HG03135 (cell line): ENCODE data around the gene ART1.

ENCODE experiments used
- ATAC-seq: cut with Tn5 transposase; IDR thresholded peaks from one replicate; pipeline ENCODE4 v1.9.1; 2021; ENCODE audit warnings: mild to moderate bottlenecking, moderate library complexity; ENCODE audit not compliant: unreplicated experiment

Gene ART1

GRCh38 chr11:3710485-3711259 lies 65.7 kb downstream of the ART1 start:
- ATAC-seq = no peak

GRCh38 chr11:3712274-3712673 lies 67.3 kb downstream of the ART1 start:
- ATAC-seq = no peak
